ENCODE measurements around the gene IL17RE. TPM values are rescaled to one million over a fixed set of nuclear protein-coding genes. Genes with fewer than 3 reads are reported as not detected.
"Not testable (repeated sequence)": the region's sequence is repeated elsewhere in the genome, so short reads cannot be mapped to it uniquely, and the experiment has no call there.

IL17RE gene
- polyA plus RNA-seq, 3 donors = 0.27 TPM; not detected in 2

DNA sequence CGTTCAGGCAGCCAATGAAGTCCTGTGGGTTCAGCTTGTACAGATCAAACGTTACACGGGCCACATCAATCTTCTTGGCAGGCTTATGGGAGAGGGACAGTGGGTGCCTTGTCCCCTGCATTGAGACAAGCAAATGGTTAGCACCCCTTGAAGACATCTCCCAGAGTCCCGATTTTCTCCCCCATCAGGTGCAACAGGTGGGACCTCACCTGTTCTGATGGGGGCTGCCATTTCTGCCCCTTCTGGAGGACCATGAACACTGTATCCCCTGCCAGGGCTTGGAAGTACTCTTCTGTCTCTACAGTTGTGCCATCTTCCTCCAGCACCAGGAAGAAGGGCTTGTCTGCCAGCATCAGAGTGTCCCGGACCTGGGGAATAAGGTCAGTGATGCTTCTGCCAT, 32.7 kb upstream of the IL17RE start:
- intact Hi-C loops (cut with micrococcal nuclease) = no loop called here
- DNase-seq = no peak
- H3K36me3 ChIP-seq (replicated peaks in 1 of 2; ENCODE audit: control insufficient read depth in 1 of 2, insufficient read depth in 2 of 2, low read length in 2 of 2) = no peaks in the 10 kb centered on the region
- no peaks in the 10 kb centered on the region for H4K20me1 ChIP-seq (ENCODE audit: insufficient read depth, low read length)
- no peaks in the 10 kb centered on the region for H3K79me2 ChIP-seq (ENCODE audit: insufficient read depth, low read length)
- peaks cover 0 to 3% (median 2%) of the 10 kb centered on the region in 3 donors for H3K27me3 Mint-ChIP-seq (ENCODE audit: low read depth in 3 of 3)
- H3K9me3 ChIP-seq (replicated peaks in 1 of 2; ENCODE audit: control insufficient read depth in 1 of 2, insufficient read depth in 1 of 2, low read length in 2 of 2) = no peaks in the 10 kb centered on the region
- H3K27me3 ChIP-seq (ENCODE audit: control insufficient read depth in 2 of 2, insufficient read depth in 2 of 2, low read length in 2 of 2) = no peaks in the 10 kb centered on the region
- WGBS (ENCODE audit: insufficient coverage) = 89% methylated on average over 4 of the region's 5 CpGs
- H3K27ac Mint-ChIP-seq = no peak overlapping the region
- H2AFZ ChIP-seq (ENCODE audit: insufficient read depth, low read depth, low read length, poor library complexity, severe bottlenecking) = no peak overlapping the region
- H3K4me2 ChIP-seq (replicated peaks; ENCODE audit: extremely low read depth, low read length, poor library complexity, severe bottlenecking) = no peak overlapping the region
- no peak overlapping the region for H3K9ac ChIP-seq (ENCODE audit: insufficient read depth, low read length, poor library complexity, severe bottlenecking)
- H3K36me3 Mint-ChIP-seq = no peaks in the 10 kb centered on the region
- H3K4me1 Mint-ChIP-seq = peaks cover 4% of the 10 kb centered on the region
- H3K9me3 Mint-ChIP-seq = no peaks in the 10 kb centered on the region
- no peak overlapping the region for H3K4me3 Mint-ChIP-seq
- TF ChIP-seq, protein P1, sequence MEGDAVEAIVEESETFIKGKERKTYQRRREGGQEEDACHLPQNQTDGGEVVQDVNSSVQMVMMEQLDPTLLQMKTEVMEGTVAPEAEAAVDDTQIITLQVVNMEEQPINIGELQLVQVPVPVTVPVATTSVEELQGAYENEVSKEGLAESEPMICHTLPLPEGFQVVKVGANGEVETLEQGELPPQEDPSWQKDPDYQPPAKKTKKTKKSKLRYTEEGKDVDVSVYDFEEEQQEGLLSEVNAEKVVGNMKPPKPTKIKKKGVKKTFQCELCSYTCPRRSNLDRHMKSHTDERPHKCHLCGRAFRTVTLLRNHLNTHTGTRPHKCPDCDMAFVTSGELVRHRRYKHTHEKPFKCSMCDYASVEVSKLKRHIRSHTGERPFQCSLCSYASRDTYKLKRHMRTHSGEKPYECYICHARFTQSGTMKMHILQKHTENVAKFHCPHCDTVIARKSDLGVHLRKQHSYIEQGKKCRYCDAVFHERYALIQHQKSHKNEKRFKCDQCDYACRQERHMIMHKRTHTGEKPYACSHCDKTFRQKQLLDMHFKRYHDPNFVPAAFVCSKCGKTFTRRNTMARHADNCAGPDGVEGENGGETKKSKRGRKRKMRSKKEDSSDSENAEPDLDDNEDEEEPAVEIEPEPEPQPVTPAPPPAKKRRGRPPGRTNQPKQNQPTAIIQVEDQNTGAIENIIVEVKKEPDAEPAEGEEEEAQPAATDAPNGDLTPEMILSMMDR (IDR thresholded peaks at IDR 0.05) = no peak
- no peak overlapping the region for H3K27ac ChIP-seq (ENCODE audit: low read depth in 1 of 2, low read length in 2 of 2)
- no peak overlapping the region for H3K4me3 ChIP-seq (replicated peaks in 1 of 3; ENCODE audit: low read depth in 2 of 3, low read length in 3 of 3)
- H3K4me1 ChIP-seq (ENCODE audit: control insufficient read depth in 1 of 2, insufficient read depth in 2 of 2, low read length in 2 of 2) = peaks cover 4 to 5% of the 10 kb centered on the region in 2 donors

DNA sequence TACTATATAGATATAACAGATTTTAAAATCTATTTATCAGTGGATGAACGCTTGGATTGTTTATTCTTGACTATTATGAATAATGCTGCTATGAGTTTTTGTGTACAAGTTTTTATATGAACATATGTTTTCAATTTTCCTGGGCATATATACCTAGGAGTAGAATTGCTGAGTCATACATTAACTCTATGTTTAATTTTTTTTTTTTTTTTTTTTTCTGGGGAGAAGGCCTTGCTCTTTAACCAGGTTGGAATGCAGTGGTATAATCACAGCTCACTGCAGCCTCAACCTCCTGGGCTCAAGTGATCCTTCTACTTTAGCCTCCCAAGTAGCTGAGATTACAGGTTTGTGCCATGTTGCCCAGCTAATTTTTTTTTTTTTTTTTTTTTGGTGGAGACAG, 31.7 kb upstream of the IL17RE start:
- H3K4me1 Mint-ChIP-seq = peaks cover 1% of the 10 kb centered on the region
- Histone ChIP-seq H2AFZ (ENCODE audit: insufficient read depth, low read depth, low read length, poor library complexity, severe bottlenecking) (no peak overlapping the region), H3K9me3 (replicated peaks in 1 of 2; ENCODE audit: control insufficient read depth in 1 of 2, insufficient read depth in 1 of 2, low read length in 2 of 2) (no peaks in the 10 kb centered on the region), H3K4me1 (ENCODE audit: control insufficient read depth in 1 of 2, insufficient read depth in 2 of 2, low read length in 2 of 2) (no peaks in the 10 kb centered on the region), H3K4me2 (replicated peaks; ENCODE audit: extremely low read depth, low read length, poor library complexity, severe bottlenecking) (no peak overlapping the region), H3K27ac (ENCODE audit: low read depth in 1 of 2, low read length in 2 of 2) (no peak overlapping the region), H4K20me1 (ENCODE audit: insufficient read depth, low read length) (no peaks in the 10 kb centered on the region), H3K36me3 (replicated peaks in 1 of 2; ENCODE audit: control insufficient read depth in 1 of 2, insufficient read depth in 2 of 2, low read length in 2 of 2) (no peaks in the 10 kb centered on the region), H3K9ac (ENCODE audit: insufficient read depth, low read length, poor library complexity, severe bottlenecking) (no peak overlapping the region), H3K79me2 (ENCODE audit: insufficient read depth, low read length) (no peaks in the 10 kb centered on the region), H3K4me3 (replicated peaks in 1 of 3; ENCODE audit: low read depth in 2 of 3, low read length in 3 of 3) (no peak overlapping the region), H3K27me3 (ENCODE audit: control insufficient read depth in 2 of 2, insufficient read depth in 2 of 2, low read length in 2 of 2) (no peaks in the 10 kb centered on the region)
- TF ChIP-seq, protein P1 (IDR thresholded peaks at IDR 0.05) = no peak
- H3K36me3 Mint-ChIP-seq = no peaks in the 10 kb centered on the region
- no CpG with 5 or more reads among the region's 1 CpG for WGBS (ENCODE audit: insufficient coverage)
- H3K9me3 Mint-ChIP-seq = peaks cover 0 to 1% (median 0%) of the 10 kb centered on the region in 7 donors
- H3K27ac Mint-ChIP-seq = no peak overlapping the region
- intact Hi-C loops (cut with micrococcal nuclease) = no loop called here
- no peak overlapping the region for H3K4me3 Mint-ChIP-seq
- no peak for DNase-seq
- peaks cover 2 to 3% (median 2%) of the 10 kb centered on the region in 3 donors for H3K27me3 Mint-ChIP-seq (ENCODE audit: low read depth in 3 of 3)

DNA sequence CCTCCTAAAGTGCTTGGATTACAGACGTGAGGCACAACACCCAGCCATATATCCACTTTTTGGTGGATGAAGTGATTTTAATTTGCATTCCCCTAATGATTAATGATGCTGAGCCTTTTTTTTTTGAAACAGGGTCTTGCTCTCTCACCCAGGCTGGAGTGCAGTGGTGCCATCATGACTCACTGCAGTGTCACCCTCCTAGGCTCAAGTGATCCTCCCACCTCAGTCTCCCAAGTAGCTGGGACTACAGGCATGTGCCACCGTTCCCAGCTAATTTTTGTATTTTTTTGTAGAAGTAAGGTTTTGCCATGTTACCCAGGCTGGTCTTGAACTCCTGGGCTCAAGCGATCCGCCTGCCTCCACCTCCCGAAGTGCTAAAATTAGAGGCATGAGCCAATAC, 30.6 kb upstream of the IL17RE start:
- H3K4me2 ChIP-seq (replicated peaks; ENCODE audit: extremely low read depth, low read length, poor library complexity, severe bottlenecking); H3K4me3 Mint-ChIP-seq; H3K79me2 ChIP-seq (ENCODE audit: insufficient read depth, low read length); H3K9ac ChIP-seq (ENCODE audit: insufficient read depth, low read length, poor library complexity, severe bottlenecking); H3K9me3 Mint-ChIP-seq; H3K36me3 ChIP-seq (replicated peaks in 1 of 2; ENCODE audit: control insufficient read depth in 1 of 2, insufficient read depth in 2 of 2, low read length in 2 of 2); H3K27me3 Mint-ChIP-seq (ENCODE audit: low read depth in 3 of 3); H2AFZ ChIP-seq (ENCODE audit: insufficient read depth, low read depth, low read length, poor library complexity, severe bottlenecking); H3K27ac Mint-ChIP-seq; H3K4me3 ChIP-seq (replicated peaks in 1 of 3; ENCODE audit: low read depth in 2 of 3, low read length in 3 of 3); intact Hi-C loops (cut with micrococcal nuclease); DNase-seq; H3K4me1 ChIP-seq (ENCODE audit: control insufficient read depth in 1 of 2, insufficient read depth in 2 of 2, low read length in 2 of 2); H4K20me1 ChIP-seq (ENCODE audit: insufficient read depth, low read length); H3K4me1 Mint-ChIP-seq; H3K27me3 ChIP-seq (ENCODE audit: control insufficient read depth in 2 of 2, insufficient read depth in 2 of 2, low read length in 2 of 2); H3K9me3 ChIP-seq (replicated peaks in 1 of 2; ENCODE audit: control insufficient read depth in 1 of 2, insufficient read depth in 1 of 2, low read length in 2 of 2); H3K27ac ChIP-seq (ENCODE audit: low read depth in 1 of 2, low read length in 2 of 2); H3K36me3 Mint-ChIP-seq: not testable (repeated sequence)
- WGBS (ENCODE audit: insufficient coverage) = 94% methylated on average over 3 of the region's 5 CpGs
